Measurements from ENCODE around the gene ARMCX6. TPM values are rescaled to one million over a fixed set of nuclear protein-coding genes. Genes with fewer than 3 reads are reported as not detected.
"Not testable (repeated sequence)": the region's sequence is repeated elsewhere in the genome, so short reads cannot be mapped to it uniquely, and the experiment has no call there.

Gene ARMCX6
- total and polyA plus RNA-seq, 2 of the 8 experiments (the other 6 are each of a cell fraction or from before 2014, with no cell fraction given): 24.9 to 40.0 TPM

GRCh38 chrX:101602077-101602476 lies 15.7 kb downstream of the ARMCX6 start (continued):
- no peak for TF ChIP-seq TEAD4 (IDR thresholded peaks at IDR 0.05; ENCODE audit: low read depth, low read length)

- H3K9me3 ChIP-seq (ENCODE audit: insufficient read depth in 2 of 2, low read depth in 1 of 2, low read length in 1 of 2); H2BK15ac ChIP-seq (ENCODE audit: low read length); H3K4me1 ChIP-seq (replicated peaks in 1 of 4; ENCODE audit: control insufficient read depth in 3 of 4, insufficient read depth in 4 of 4, low read length in 3 of 4); H3K23me2 ChIP-seq (ENCODE audit: low read depth, low read length); H3K79me2 ChIP-seq (ENCODE audit: control insufficient read depth in 1 of 2, insufficient read depth in 2 of 2, low read length in 2 of 2); H3K4me3 ChIP-seq (ENCODE audit: extremely low read depth in 1 of 4, insufficient read depth in 2 of 4, low read depth in 3 of 4, low read length in 4 of 4); H3K56ac ChIP-seq (replicated peaks; ENCODE audit: insufficient read length, low read depth, low read length); H3K27ac ChIP-seq (ENCODE audit: low read depth, low read length); H2BK5ac ChIP-seq (ENCODE audit: low read depth, low read length); H2BK20ac ChIP-seq (ENCODE audit: low read length); H3K18ac ChIP-seq (ENCODE audit: extremely low read depth, low read length); H3K9ac ChIP-seq (replicated peaks in 1 of 4; ENCODE audit: extremely low read depth in 1 of 4, low read depth in 3 of 4, low read length in 3 of 4); H3K36me3 ChIP-seq (ENCODE audit: control insufficient read depth in 2 of 4, insufficient read depth in 4 of 4, low read length in 3 of 4); H3K4ac ChIP-seq (replicated peaks; ENCODE audit: insufficient read length, low read depth, low read length); H3K27me3 ChIP-seq (replicated peaks in 1 of 4; ENCODE audit: control insufficient read depth in 3 of 4, extremely low read depth in 1 of 4, insufficient read depth in 3 of 4, low read length in 3 of 4); H4K91ac ChIP-seq (replicated peaks; ENCODE audit: insufficient read length, low read length); H2AFZ ChIP-seq (ENCODE audit: low read length); H2BK120ac ChIP-seq (replicated peaks; ENCODE audit: low read depth, low read length); DNase-seq (ENCODE audit: low read depth in 1 of 2, low spot score in 2 of 2); H3K23ac ChIP-seq (ENCODE audit: insufficient read length); H4K5ac ChIP-seq (ENCODE audit: insufficient read length, low read depth, low read length); H2AK5ac ChIP-seq (ENCODE audit: low read depth, low read length); H3K4me2 ChIP-seq (ENCODE audit: insufficient read depth in 1 of 2, low read depth in 2 of 2, low read length in 2 of 2); H3K79me1 ChIP-seq (ENCODE audit: low read depth, low read length); H2BK12ac ChIP-seq (ENCODE audit: low read depth, low read length); CTCF ChIA-PET (ENCODE audit: partially characterized antibody); H4K20me1 ChIP-seq (replicated peaks in 1 of 2; ENCODE audit: control insufficient read depth in 1 of 2, insufficient read depth in 2 of 2, low read length in 2 of 2); H3K14ac ChIP-seq (ENCODE audit: insufficient read length); POLR2A ChIA-PET (ENCODE audit: partially characterized antibody); H4K8ac ChIP-seq (ENCODE audit: extremely low read depth, insufficient read depth, low read length): not testable (repeated sequence)
- 60% methylated on average over 2 of the region's 8 CpGs; no CpG with 5 or more reads in 1 of the 2 experiments for WGBS, 2 experiments (ENCODE audit: extremely low coverage in 1 of 2, insufficient coverage in 1 of 2, insufficient read length in 1 of 2, insufficient replicate concordance in 2 of 2, low coverage in 1 of 2, low lambda C conversion rate in 2 of 2, missing lambda C conversion rate in 1 of 2)
- FAIRE-seq: peak; percentile 63
These were observed 18.2 kb downstream of the ARMCX6 start for GRCh38 chrX:101599592-101599991.
